Erythroblast (primary cell): ENCODE data around the gene TK1.
A peak's percentile ranks its signal among the peaks of the same experiment; 100 is the strongest.
"Not testable (repeated sequence)": the region's sequence is repeated elsewhere in the genome, so short reads cannot be mapped to it uniquely, and the experiment has no call there.

Source experiments
- DNase-seq, 2 experiments: peaks; one replicate each; lab custom pipeline; 2025; lab: John Stamatoyannopoulos, UW
- GATA1 ChIP-seq: IDR thresholded peaks from 2 replicates; pipeline ENCODE4 v1.6.1; 2011; ENCODE audit warnings: low read depth, mild to moderate bottlenecking, control low read depth, low read length, moderate library complexity
- POLR2A ChIP-seq: IDR thresholded peaks from 2 replicates; pipeline ENCODE4 v1.6.1; 2011; ENCODE audit warnings: mild to moderate bottlenecking, low read length

TK1 gene

GRCh38 chr17:78186692-78187595 lies at the start of gene TK1, which contains the start of gene AFMID:
Gene TK1 (minus strand): TSS chr17:78187052. CDS start chr17:78186994, 58 bp downstream.
Gene AFMID (plus strand): TSS chr17:78187362. CDS start chr17:78187371, 9 bp downstream.
- DNase-seq = peak; percentile 98 to 99
- TF ChIP-seq POLR2A = peak; percentile 77
- no peak for TF ChIP-seq GATA1

DNA sequence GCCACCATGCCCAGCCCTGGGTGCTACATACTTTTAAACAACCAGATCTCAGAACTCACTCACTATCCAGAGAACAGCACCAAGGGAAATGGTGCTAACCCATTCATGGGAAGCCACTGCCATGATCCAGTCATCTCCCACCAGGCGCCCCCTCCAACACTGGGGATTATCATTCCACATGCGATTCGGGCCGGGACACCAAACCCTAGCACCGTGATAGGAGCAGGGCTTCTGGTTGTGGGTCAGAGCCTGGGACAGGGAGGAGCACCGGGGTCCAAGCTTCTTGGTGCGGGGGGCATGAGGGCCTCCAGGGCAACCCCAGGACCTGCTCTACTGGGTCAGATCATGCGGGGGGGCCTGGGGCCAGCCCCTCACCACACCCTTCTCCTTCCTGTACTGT lies 49.0 kb upstream of the TK1 start:
- no peak for TF ChIP-seq POLR2A
- no peak for TF ChIP-seq GATA1
- DNase-seq = no peak

GRCh38 chr17:78235022-78235421 lies 48.2 kb upstream of the TK1 start:
- not testable (repeated sequence) for DNase-seq

- no peak for DNase-seq
- no peak for TF ChIP-seq POLR2A
- TF ChIP-seq GATA1 = no peak
These were observed 47.5 kb upstream of the TK1 start for GRCh38 chr17:78234261-78234865.

DNA sequence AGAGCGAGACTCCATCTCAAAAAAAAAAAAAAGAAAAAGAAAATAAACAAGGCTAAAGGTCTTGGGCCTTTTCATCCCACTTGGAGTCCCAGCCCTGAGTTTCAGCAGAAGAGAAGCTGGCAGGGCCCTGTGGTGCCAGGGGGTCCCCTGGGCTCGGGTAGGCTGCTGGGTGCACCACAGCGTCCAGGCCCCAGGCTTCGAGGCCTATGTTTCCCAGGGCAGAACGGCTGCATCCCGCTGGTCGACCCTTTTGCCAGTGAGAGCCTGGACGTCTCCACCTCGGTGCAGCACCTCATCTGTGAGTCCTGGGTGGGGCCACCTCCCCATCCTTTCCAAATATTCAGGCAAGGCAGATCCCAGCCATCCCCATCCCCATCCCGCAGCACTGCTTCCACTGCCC lies 46.8 kb upstream of the TK1 start:
- no peak for TF ChIP-seq POLR2A
- DNase-seq = no peak

GRCh38 chr17:78232859-78233173 lies 46.0 kb upstream of the TK1 start:
- no peak for TF ChIP-seq POLR2A
- no peak for TF ChIP-seq GATA1
- DNase-seq = no peak

DNA sequence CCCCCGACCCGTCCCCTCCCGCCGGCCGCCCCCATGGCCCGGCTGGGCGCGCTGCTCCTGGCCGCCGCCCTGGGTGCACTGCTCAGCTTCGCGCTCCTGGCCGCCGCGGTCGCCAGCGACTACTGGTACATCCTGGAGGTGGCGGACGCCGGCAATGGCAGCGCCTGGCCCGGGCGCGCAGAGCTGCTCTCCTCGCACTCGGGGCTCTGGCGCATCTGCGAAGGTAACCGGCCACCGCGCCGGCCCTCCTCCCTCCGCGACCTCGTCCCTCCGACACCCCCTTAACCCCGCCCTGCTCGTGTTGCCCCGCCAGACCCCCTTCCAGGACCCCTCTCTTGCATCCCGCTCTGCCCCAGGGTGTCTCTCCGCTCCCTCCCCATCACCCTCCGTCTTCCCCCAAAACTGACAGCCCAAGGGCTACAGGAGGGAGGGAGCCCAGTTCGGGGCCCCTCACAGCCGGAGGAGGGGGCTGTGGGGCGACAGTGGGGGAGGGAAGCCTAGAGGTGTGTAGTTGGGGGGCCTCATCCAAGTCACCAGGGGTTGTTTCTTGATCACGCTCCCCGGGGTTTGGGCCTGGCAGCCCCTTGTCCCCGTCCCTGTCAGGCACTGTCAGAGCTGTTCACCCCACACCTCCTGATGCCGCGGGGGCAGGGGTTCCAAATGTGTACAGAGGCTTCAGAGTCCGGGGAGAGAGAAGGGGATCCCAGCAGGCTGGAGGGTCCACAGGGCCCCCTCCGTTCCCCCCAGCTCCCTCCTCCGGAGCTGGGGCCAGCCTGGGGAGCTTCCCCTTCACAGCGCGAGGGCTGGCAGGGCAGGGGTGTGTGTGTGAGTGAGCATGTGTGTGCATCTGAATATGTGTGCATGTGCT lies 45.4 kb upstream of the TK1 start:
- DNase-seq = no peak
- TF ChIP-seq POLR2A = no peak
- TF ChIP-seq GATA1 = no peak

GRCh38 chr17:78230996-78231935 lies 44.4 kb upstream of the TK1 start, which contains the start of gene TMEM235:
Gene TMEM235 (plus strand): TSS chr17:78231631. CDS start chr17:78232024, 393 bp downstream.
- TF ChIP-seq POLR2A (no peak), GATA1 (no peak)
- DNase-seq = no peak

DNA sequence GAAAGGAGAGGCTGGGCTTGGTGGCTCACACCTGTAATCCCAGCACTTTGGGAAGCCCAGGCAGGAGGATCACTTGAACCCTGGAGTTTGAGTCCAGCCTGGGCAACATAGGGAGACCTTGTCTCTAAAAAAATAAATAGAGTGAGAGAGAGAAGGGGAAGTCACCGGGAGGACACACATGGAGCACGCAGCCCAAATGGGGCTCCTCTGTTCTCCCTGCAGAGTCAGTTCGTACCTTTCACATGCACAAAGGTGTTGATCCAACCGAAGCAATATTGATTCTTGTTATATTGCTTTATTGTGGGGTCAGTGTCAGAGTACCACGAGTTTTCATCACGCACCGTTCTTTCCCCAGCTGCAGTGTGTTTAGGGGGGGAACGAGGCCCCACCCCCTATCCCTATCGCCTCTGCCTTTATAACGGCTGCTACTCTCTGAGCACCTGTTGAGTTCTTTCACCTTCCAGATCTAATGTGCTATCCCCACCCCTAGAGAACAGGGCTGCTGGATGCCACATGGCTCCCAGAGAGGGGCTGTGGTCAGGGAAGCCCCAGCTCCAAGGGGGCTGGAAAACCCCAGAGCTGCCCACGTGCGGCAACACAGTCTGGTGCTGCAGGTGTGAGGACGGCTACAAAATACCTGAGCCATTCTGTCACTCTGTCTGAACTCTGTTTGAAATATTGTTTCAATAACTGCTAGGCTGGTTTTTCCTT lies 43.6 kb upstream of the TK1 start:
- TF ChIP-seq GATA1 (no peak), POLR2A (no peak)
- DNase-seq = no peak

DNA sequence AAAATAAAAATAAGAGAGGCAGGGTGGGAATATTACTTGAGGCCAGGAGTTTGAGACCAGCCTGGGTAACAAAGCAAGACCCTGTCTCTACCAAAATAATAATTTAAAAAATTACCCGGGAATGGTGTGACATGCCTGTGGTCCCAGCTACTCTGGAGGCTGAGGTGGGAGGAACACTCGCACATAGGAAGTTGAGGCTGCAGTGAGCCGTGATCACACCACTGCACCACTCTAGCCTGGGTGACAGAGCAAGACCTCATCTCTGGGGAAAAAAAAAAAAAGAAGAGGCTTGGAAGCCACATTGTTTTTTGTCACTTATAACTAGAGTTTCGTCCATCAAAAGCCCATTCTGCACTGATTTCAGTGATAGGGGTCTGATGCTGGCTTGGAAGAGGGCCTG lies 41.3 kb upstream of the TK1 start:
- DNase-seq = no peak
- no peak for TF ChIP-seq POLR2A

GRCh38 chr17:78227455-78227916 lies 40.6 kb upstream of the TK1 start:
- DNase-seq = no peak
- TF ChIP-seq GATA1 (no peak), POLR2A (no peak)

DNA sequence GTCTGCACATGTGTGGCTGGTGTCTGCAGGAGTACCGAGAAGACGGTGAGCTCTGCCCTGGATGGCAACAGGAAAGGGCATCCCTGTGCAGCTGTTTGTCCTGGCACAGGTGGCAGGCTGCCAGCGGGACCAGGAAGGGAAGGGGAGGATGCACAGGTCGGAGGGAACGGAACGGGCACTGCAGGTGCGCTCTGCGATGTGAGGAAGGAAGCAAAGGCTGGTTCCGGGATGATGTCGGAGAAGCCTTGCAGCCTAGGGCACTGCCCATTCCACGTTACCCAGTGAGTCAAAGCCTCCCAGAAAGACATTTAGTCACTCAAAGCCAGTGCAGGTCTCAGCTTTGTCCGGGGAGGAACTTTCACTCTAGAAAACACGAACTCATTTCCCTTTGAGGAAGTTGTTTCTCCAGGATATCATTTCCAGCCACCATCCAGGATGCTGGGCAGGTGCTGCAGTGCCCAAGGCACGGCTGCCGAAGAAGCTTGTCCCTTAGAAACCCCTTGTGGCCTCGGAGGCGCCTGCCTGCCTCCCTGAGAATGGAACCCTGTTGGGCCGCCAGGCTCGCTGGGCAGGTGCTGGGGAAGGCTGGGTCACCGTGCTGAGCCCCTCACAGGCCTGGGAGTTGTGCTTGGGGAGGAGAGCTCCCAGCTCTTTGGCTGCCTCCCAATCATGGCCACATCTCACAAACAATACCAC lies 40.1 kb upstream of the TK1 start:
- TF ChIP-seq POLR2A (no peak), GATA1 (no peak)
- no peak for DNase-seq
